Lung (tissue), 12 donors: ENCODE data around the gene TMPRSS3. TPM values are rescaled to one million over a fixed set of nuclear protein-coding genes. Genes with fewer than 3 reads are reported as not detected.

Experiments
- ATAC-seq: fragments of 200-7000 bp; cut with Tn5 transposase; one replicate; pipeline ENCODE4 v1.9.1; 2020; ENCODE audit warnings: moderate number of reproducible peaks; ENCODE audit not compliant: insufficient read depth, low FRiP score
- DNase-seq, 3 donors: peaks; one replicate each; pipeline ENCODE4 v3.0.0-alpha.2; 2013 to 2017
- H3K27ac ChIP-seq, 2 donors: one replicate each; pipeline ENCODE4 v1.5.1; 2013; ENCODE audit warnings: mild to moderate bottlenecking in 2 of 2, moderate library complexity in 2 of 2, control low read depth in 1 of 2, inconsistent platforms in 1 of 2, low read depth in 1 of 2, low read length in 1 of 2
- H3K27me3 ChIP-seq, 3 donors: one replicate each; pipeline ENCODE4 v1.5.1; 2013; ENCODE audit warnings: low read length in 2 of 3; ENCODE audit not compliant: control insufficient read depth in 3 of 3, insufficient read depth in 3 of 3
- H3K36me3 ChIP-seq, 4 donors: one replicate each; pipeline ENCODE4 v1.5.1; 2013; ENCODE audit warnings: low read length in 4 of 4, mild to moderate bottlenecking in 1 of 4, moderate library complexity in 1 of 4; ENCODE audit not compliant: control insufficient read depth in 4 of 4, insufficient read depth in 4 of 4
- H3K4me1 ChIP-seq, 5 donors: one replicate each; pipeline ENCODE4 v1.5.1; 2013; ENCODE audit warnings: low read length in 5 of 5, mild to moderate bottlenecking in 2 of 5, moderate library complexity in 1 of 5; ENCODE audit not compliant: control insufficient read depth in 5 of 5, insufficient read depth in 5 of 5
- H3K4me3 ChIP-seq: one replicate; pipeline ENCODE4 v1.5.1; 2013; ENCODE audit warnings: mild to moderate bottlenecking, control low read depth, moderate library complexity
- H3K9ac ChIP-seq, 2 donors: one replicate each; pipeline ENCODE4 v1.5.1; 2013; ENCODE audit warnings: low read length in 2 of 2, control low read depth in 1 of 2; ENCODE audit not compliant: insufficient read depth in 1 of 2
- H3K9me3 ChIP-seq, 4 donors: one replicate each; pipeline ENCODE4 v1.5.1; 2013; ENCODE audit warnings: low read length in 3 of 4, mild to moderate bottlenecking in 1 of 4, moderate library complexity in 1 of 4; ENCODE audit not compliant: control insufficient read depth in 4 of 4, insufficient read depth in 3 of 4
- CTCF ChIP-seq: IDR thresholded peaks from 2 replicates; pipeline ENCODE4 v1.5.1; 2012; ENCODE audit warnings: mild to moderate bottlenecking; ENCODE audit errors: control extremely low read depth, extremely low read depth
- WGBS, 2 donors: extraction: QIAGEN DNeasy Blood & Tissue Kit; methylation state at CpG; one replicate each; pipeline ENCODE4 v1.1.7; 2013; 5-methylcytosine and 5-hydroxymethylcytosine counted together
- polyA plus RNA-seq, 2 donors: library from polyadenylated mRNA; stranded (reverse); fragments of 200-250 nt; gene quantifications; one replicate each; pipeline ENCODE4 v1.2.1, GENCODE V29; 2013
- total RNA-seq, 2 donors: library from RNA; depleted of rRNA in 1 of 2; stranded (reverse); fragments of >200 nt in 1 of 2; gene quantifications; one replicate each; pipeline ENCODE4 v1.2.1, GENCODE V29; 2014 to 2021
- donor health status: control.
- donor health status: control.
- donor health status: Bipolar disorder and iron deficiency.
- donor health status: healthy.
- donor health status: DM: yes; HTN: yes; CAD: no.

The TMPRSS3 gene
- total and polyA plus RNA-seq, 4 donors = 2.1 to 7.9 (median 4.2) TPM

- Histone ChIP-seq H3K27ac (no peak overlapping the region), H3K9ac (no peak overlapping the region), H3K4me3 (no peak overlapping the region), H3K4me1 (peaks cover 0 to 17% (median 3%) of the 10 kb centered on the region in 5 donors), H3K9me3 (no peaks in the 10 kb centered on the region), H3K27me3 (peaks cover 0 to 2% (median 0%) of the 10 kb centered on the region in 3 donors), H3K36me3 (no peaks in the 10 kb centered on the region)
- TF ChIP-seq CTCF = no peak
- no peak for DNase-seq
- no peak for ATAC-seq
- 61 to 63% methylated on average over 8 of the region's 8 CpGs for WGBS, 2 donors
These were observed 2.4 kb downstream of the TMPRSS3 start for GRCh38 chr21:42393443-42393950.

GRCh38 chr21:42392731-42393442 lies 3.0 kb downstream of the TMPRSS3 start:
- peak in 1 of 3 donors; percentile 38 for DNase-seq
- H3K9ac ChIP-seq = no peak overlapping the region
- H3K27ac ChIP-seq = no peak overlapping the region
- no peak for ATAC-seq
- peaks cover 0 to 2% (median 0%) of the 10 kb centered on the region in 3 donors for H3K27me3 ChIP-seq
- H3K36me3 ChIP-seq = no peaks in the 10 kb centered on the region
- no peaks in the 10 kb centered on the region for H3K9me3 ChIP-seq
- peaks cover 0 to 19% (median 3%) of the 10 kb centered on the region in 5 donors for H3K4me1 ChIP-seq
- no peak overlapping the region for H3K4me3 ChIP-seq
- TF ChIP-seq CTCF = no peak
- WGBS, 2 donors = 70 to 76% methylated on average over 17 of the region's 17 CpGs

GRCh38 chr21:42391297-42391696 lies 4.6 kb downstream of the TMPRSS3 start:
- WGBS, 2 donors = 85 to 90% methylated on average over 5 of the region's 5 CpGs

More at GRCh38 chr21:42391297-42391696, 4.6 kb downstream of the TMPRSS3 start:
- TF ChIP-seq CTCF = no peak
- ATAC-seq (no peak), DNase-seq (no peak)
- Histone ChIP-seq H3K36me3 (no peaks in the 10 kb centered on the region), H3K4me1 (peaks cover 0 to 25% (median 3%) of the 10 kb centered on the region in 5 donors), H3K27me3 (peaks cover 0 to 2% (median 0%) of the 10 kb centered on the region in 3 donors), H3K9me3 (no peaks in the 10 kb centered on the region), H3K4me3 (no peak overlapping the region), H3K9ac (no peak overlapping the region), H3K27ac (no peak overlapping the region)
